D721Med (cell line): ENCODE results near the gene ANTXR2.
"Not testable (repeated sequence)": the region's sequence is repeated elsewhere in the genome, so short reads cannot be mapped to it uniquely, and the experiment has no call there.

Source experiments
- DNase-seq: peaks from one replicate; pipeline ENCODE4 v3.0.0; 2011; ENCODE audit warnings: low spot score; ENCODE audit not compliant: insufficient read length
- FAIRE-seq: peaks from 2 replicates; lab custom pipeline; 2011; peaks lifted over from hg19 to GRCh38; lab: Jason Lieb, UNC
- TF ChIP-seq, protein P1 (sequence below): IDR thresholded peaks from 2 replicates; pipeline ENCODE4 v1.5.1; 2012; ENCODE audit warnings: mild to moderate bottlenecking, control low read depth; ENCODE audit not compliant: insufficient read depth; ENCODE audit errors: missing control alignments

Gene ANTXR2

DNA sequence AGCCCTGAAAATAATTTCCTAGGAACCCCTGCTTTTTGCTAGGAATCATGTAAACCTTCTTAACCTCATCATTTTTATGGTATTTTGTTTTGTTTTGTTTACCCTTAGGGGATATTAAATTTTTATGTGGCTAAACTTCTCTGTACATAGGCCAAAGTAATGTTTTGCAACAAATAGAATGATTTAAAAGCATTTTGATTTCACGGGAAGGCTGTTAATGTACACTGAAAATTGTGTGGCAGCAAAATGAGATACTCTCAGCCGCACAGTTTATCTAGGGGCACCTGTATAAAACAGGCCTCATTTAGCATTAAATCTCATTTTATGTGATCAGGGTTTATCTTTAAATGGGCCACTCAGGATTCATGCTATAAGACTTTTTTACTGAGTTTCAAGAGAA is 175.0 kb downstream of the ANTXR2 start:
- FAIRE-seq (no peak), DNase-seq (no peak)
- TF ChIP-seq, protein P1, sequence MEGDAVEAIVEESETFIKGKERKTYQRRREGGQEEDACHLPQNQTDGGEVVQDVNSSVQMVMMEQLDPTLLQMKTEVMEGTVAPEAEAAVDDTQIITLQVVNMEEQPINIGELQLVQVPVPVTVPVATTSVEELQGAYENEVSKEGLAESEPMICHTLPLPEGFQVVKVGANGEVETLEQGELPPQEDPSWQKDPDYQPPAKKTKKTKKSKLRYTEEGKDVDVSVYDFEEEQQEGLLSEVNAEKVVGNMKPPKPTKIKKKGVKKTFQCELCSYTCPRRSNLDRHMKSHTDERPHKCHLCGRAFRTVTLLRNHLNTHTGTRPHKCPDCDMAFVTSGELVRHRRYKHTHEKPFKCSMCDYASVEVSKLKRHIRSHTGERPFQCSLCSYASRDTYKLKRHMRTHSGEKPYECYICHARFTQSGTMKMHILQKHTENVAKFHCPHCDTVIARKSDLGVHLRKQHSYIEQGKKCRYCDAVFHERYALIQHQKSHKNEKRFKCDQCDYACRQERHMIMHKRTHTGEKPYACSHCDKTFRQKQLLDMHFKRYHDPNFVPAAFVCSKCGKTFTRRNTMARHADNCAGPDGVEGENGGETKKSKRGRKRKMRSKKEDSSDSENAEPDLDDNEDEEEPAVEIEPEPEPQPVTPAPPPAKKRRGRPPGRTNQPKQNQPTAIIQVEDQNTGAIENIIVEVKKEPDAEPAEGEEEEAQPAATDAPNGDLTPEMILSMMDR: no peak

DNA sequence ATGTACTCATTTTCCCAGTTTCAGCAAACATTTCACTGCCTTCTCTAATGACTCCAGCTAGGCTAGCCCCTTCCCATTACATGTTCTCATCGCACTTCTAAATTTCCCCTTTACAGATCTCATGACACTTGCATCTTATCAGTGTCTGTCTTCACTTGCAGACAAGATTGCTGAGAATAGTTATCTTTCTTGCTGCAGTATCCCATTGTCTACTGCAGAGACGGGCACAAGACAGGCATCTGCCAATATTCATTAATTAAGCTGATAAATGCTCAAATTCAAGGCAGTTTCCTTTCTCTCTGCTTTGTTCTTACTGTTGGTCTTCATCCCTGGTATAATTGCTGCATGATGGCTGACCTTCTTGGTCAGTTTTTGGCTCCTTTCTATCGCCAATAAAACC is 175.9 kb downstream of the ANTXR2 start:
- FAIRE-seq (no peak), DNase-seq (no peak)
- TF ChIP-seq, protein P1: no peak

DNA sequence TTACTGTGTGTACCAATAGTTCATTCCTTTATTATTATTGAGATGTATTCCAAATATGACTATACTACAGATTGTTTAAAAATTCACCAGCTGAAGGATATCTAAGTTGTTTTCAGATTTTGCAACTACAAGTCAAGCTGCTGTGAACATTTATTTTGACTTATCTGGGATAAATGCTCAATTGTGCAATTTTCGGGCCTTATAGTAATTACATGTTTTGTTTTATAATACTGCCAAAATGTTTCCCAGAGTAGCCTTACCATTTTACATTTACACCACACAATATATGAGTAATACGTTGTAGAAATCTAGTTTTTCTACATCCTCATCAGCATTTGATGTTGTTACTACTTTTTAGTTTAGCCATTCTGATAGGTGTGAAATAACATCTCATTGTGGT is 179.6 kb downstream of the ANTXR2 start:
- TF ChIP-seq, protein P1: no peak
- DNase-seq (no peak), FAIRE-seq (peak; percentile 25)

DNA sequence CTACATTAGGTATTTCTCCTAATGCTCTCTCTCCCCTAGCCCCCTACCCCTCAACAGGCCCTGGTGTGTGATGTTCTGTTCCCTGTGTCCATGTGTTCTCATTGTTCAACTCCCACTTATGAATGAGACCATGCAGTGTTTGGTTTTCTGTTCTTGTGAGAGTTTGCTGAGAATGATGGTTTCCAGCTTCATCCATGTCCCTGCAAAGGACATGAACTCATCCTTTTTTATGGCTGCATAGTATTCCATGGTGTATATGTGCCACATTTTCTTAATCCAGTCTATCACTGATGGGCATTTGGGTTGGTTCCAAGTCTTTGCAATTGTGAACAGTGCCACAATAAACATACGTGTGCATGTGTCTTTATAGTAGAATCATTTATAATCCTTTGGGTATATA is 184.0 kb downstream of the ANTXR2 start:
- not testable (repeated sequence) for DNase-seq, FAIRE-seq

DNA sequence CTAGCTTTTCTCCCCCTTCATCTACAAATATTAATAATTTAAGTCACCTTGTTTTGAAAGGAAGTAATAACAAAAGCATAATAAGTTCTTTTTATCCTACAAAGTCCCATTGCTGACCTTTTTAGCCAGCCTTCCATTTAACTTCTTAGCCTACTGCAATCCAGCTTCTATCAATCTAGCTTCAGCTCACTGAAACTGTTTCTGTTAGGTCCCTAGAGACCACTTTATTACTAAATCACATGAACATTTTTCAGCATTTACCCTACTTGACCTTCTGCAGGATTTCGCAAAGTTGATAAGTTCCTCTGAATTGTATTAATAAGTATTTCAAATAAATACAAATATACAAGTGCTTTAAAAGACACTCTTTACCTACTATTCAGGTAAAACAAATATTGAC is 186.5 kb downstream of the ANTXR2 start:
- FAIRE-seq: no peak
- no peak for DNase-seq
- TF ChIP-seq, protein P1: no peak

DNA sequence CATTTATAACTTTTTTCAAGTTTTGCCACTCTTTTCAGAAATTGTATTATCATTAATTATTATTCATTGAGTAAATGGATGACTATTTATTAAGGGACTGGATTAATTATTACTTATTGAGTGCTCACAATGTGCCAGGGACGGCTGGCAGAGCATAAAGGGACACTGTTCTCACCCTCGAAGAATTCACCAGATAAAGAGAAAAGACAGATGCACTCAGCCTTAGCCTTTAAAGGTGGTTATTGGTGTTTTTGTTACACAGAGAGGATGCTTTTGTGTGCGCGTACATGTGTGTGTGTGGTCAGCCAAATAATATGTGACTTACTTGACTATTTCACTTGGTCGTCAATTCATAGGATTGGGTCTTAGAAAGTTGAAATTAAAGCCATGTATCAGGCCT is 187.0 kb downstream of the ANTXR2 start:
- FAIRE-seq (no peak), DNase-seq (no peak)
- TF ChIP-seq, protein P1: no peak

DNA sequence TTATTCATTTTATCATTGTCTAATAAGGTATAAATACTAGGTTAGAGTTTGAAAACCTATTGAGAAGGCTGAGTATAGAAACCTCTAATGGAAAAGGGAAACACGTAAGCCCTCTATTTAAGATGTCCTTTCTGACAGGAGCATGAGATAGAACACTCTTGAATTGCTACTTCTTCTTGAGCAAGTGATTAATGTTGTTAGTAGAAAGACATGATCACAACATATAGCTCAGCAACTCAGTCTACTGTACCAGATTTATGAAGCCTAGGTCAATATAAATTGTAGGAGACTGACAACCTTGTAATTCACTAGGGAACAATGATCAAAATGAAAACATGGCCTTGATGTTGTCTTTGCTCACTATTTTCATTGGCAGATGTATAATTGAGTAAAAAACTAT is 189.7 kb downstream of the ANTXR2 start:
- no peak for DNase-seq
- TF ChIP-seq, protein P1: no peak
- FAIRE-seq: no peak

DNA sequence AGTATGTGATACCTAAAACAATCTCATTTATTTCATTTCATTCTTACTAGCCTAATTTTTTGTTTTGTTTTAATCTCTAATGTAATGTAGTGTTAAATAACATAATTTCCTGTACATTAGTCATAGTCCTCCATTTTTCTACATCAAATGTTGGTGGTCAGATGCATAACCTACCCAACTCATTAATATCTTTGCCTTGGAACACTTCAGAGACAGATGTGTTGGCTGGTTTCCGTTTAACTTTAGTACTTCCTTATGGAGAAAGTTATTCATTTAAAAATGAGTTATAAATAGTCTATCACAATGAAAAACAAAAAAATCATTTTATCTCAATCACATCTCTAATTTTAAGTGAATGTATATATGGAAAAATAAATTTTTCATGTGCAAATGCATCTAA is 190.2 kb downstream of the ANTXR2 start:
- DNase-seq (no peak), FAIRE-seq (no peak)
- TF ChIP-seq, protein P1: no peak
